Kidney epithelial cell (primary cell): ENCODE data around the gene SELENOP. TPM values are rescaled to one million over a fixed set of nuclear protein-coding genes. Genes with fewer than 3 reads are reported as not detected.
A peak's percentile ranks its signal among the peaks of the same experiment; 100 is the strongest.

Experiments
- DNase-seq: peaks from one replicate; pipeline ENCODE4 v3.0.0-alpha.2; 2010; ENCODE audit warnings: low read depth
- H3K27me3 ChIP-seq: 2 replicates; pipeline ENCODE4 v1.6.0; 2011; ENCODE audit warnings: low read length; ENCODE audit not compliant: control insufficient read depth, insufficient read depth
- H3K36me3 ChIP-seq: 2 replicates; pipeline ENCODE4 v1.5.1; 2011; ENCODE audit warnings: low read length; ENCODE audit not compliant: control insufficient read depth, insufficient read depth
- H3K4me3 ChIP-seq: 2 replicates; pipeline ENCODE4 v1.5.1; 2011; ENCODE audit warnings: low read depth, mild to moderate bottlenecking, control low read depth, low read length
- CTCF ChIP-seq: IDR thresholded peaks from 2 replicates; pipeline ENCODE4 v1.5.1; 2011; ENCODE audit warnings: mild to moderate bottlenecking, moderate library complexity, low read length, control low read depth, inconsistent platforms; ENCODE audit not compliant: insufficient read depth, poor library complexity, severe bottlenecking
- total RNA-seq: library from RNA; depleted of rRNA; stranded (reverse); fragments of >200 nt; gene quantifications from 2 replicates; pipeline ENCODE4 v1.2.3, GENCODE V29; 2015

Gene SELENOP
- total RNA-seq, 1 donor from 2014 or later: 14.1 TPM

- no peak for TF ChIP-seq CTCF
- Histone ChIP-seq H3K27me3 (no peaks in the 10 kb centered on the region), H3K4me3 (no peak overlapping the region), H3K36me3 (no peaks in the 10 kb centered on the region)
- DNase-seq: no peak
Observed at GRCh38 chr5:42768106-42768504, 43.6 kb downstream of the SELENOP start.

- no peak for DNase-seq
- Histone ChIP-seq H3K36me3 (no peaks in the 10 kb centered on the region), H3K27me3 (no peaks in the 10 kb centered on the region), H3K4me3 (no peak overlapping the region)
- TF ChIP-seq CTCF: peak; percentile 25
Observed at GRCh38 chr5:42767491-42768105, 44.1 kb downstream of the SELENOP start.

- H3K27me3 ChIP-seq: no peaks in the 10 kb centered on the region
- no peaks in the 10 kb centered on the region for H3K36me3 ChIP-seq
- no peak for TF ChIP-seq CTCF
- H3K4me3 ChIP-seq: no peak overlapping the region
- DNase-seq: no peak
Observed at GRCh38 chr5:42761791-42762190, 49.9 kb downstream of the SELENOP start.

- TF ChIP-seq CTCF: no peak
- Histone ChIP-seq H3K36me3 (no peaks in the 10 kb centered on the region), H3K4me3 (no peak overlapping the region), H3K27me3 (no peaks in the 10 kb centered on the region)
- DNase-seq: no peak
Observed at GRCh38 chr5:42760426-42760825, 51.3 kb downstream of the SELENOP start.

- TF ChIP-seq CTCF: no peak
- H3K4me3 ChIP-seq: no peak overlapping the region
- no peaks in the 10 kb centered on the region for H3K27me3 ChIP-seq
- no peak for DNase-seq
- no peaks in the 10 kb centered on the region for H3K36me3 ChIP-seq
Observed at GRCh38 chr5:42759456-42759855, 52.2 kb downstream of the SELENOP start.
